KOPT-K1 (cell line): ENCODE data around the gene DCHS1.
A peak's percentile ranks its signal among the peaks of the same experiment; 100 is the strongest.

Experiments used
- H3K27ac ChIP-seq: fragments of 200-600 bp; sonication (generic); 2 replicates; pipeline ENCODE4 v1.5.1; 2016; ENCODE audit warnings: antibody characterized with exemption, mild to moderate bottlenecking, low read depth, low read length; ENCODE audit not compliant: poor library complexity, severe bottlenecking
- H3K36me3 ChIP-seq: fragments of 200-600 bp; sonication (generic); 2 replicates; pipeline ENCODE4 v1.5.1; 2017; ENCODE audit warnings: antibody characterized with exemption, mild to moderate bottlenecking, low read length, moderate library complexity; ENCODE audit not compliant: insufficient read depth
- H3K9me3 ChIP-seq: fragments of 200-600 bp; sonication (generic); 2 replicates; pipeline ENCODE4 v1.5.1; 2017; ENCODE audit warnings: antibody characterized with exemption, low read length, mild to moderate bottlenecking; ENCODE audit not compliant: insufficient read depth, poor library complexity, severe bottlenecking

Gene DCHS1

GRCh38 chr11:6629892-6630631 lies 25.5 kb downstream of the DCHS1 start:
- H3K9me3 ChIP-seq = no peaks in the 10 kb centered on the region
- no peak overlapping the region for H3K27ac ChIP-seq
- H3K36me3 ChIP-seq = peaks cover 48% of the 10 kb centered on the region; the same call in 1 of the 2 replicates

GRCh38 chr11:6629573-6629891 lies 26.1 kb downstream of the DCHS1 start:
- Histone ChIP-seq H3K9me3 (no peaks in the 10 kb centered on the region), H3K36me3 (peaks cover 50% of the 10 kb centered on the region; the same call in 1 of the 2 replicates), H3K27ac (no peak overlapping the region)

GRCh38 chr11:6628526-6628925 lies 27.1 kb downstream of the DCHS1 start:
- Histone ChIP-seq H3K27ac (no peak overlapping the region), H3K9me3 (no peaks in the 10 kb centered on the region), H3K36me3 (peaks cover 53% of the 10 kb centered on the region; the same call in 1 of the 2 replicates)

GRCh38 chr11:6627762-6628241 lies 27.8 kb downstream of the DCHS1 start:
- Histone ChIP-seq H3K27ac (peak overlapping the region; percentile 41), H3K36me3 (peaks cover 53% of the 10 kb centered on the region; the same call in 1 of the 2 replicates)

GRCh38 chr11:6626971-6627761 lies 28.4 kb downstream of the DCHS1 start:
- peak overlapping the region; percentile 41 for H3K27ac ChIP-seq
- H3K36me3 ChIP-seq = peaks cover 53% of the 10 kb centered on the region; the same call in 1 of the 2 replicates
- no peaks in the 10 kb centered on the region for H3K9me3 ChIP-seq

More at GRCh38 chr11:6627762-6628241, 27.8 kb downstream of the DCHS1 start:
- H3K9me3 ChIP-seq = no peaks in the 10 kb centered on the region

GRCh38 chr11:6625832-6626420 lies 29.7 kb downstream of the DCHS1 start:
- H3K36me3 ChIP-seq = peaks cover 42% of the 10 kb centered on the region; the same call in 1 of the 2 replicates
- H3K9me3 ChIP-seq = no peaks in the 10 kb centered on the region
- H3K27ac ChIP-seq = no peak overlapping the region

GRCh38 chr11:6625156-6625831 lies 30.3 kb downstream of the DCHS1 start:
- Histone ChIP-seq H3K9me3 (no peaks in the 10 kb centered on the region), H3K27ac (no peak overlapping the region), H3K36me3 (peaks cover 38% of the 10 kb centered on the region; the same call in 1 of the 2 replicates)

GRCh38 chr11:6623391-6624363 lies 31.9 kb downstream of the DCHS1 start:
- no peaks in the 10 kb centered on the region for H3K9me3 ChIP-seq
- peaks cover 27% of the 10 kb centered on the region; the same call in 1 of the 2 replicates for H3K36me3 ChIP-seq
- no peak overlapping the region for H3K27ac ChIP-seq

GRCh38 chr11:6622261-6623171 lies 33.1 kb downstream of the DCHS1 start:
- Histone ChIP-seq H3K27ac (no peak overlapping the region), H3K36me3 (peaks cover 27% of the 10 kb centered on the region; the same call in 1 of the 2 replicates)

GRCh38 chr11:6621711-6622211 lies 33.8 kb downstream of the DCHS1 start:
- peaks cover 22% of the 10 kb centered on the region; the same call in 1 of the 2 replicates for H3K36me3 ChIP-seq
- H3K27ac ChIP-seq = no peak overlapping the region
- H3K9me3 ChIP-seq = no peaks in the 10 kb centered on the region

More at GRCh38 chr11:6622261-6623171, 33.1 kb downstream of the DCHS1 start:
- no peaks in the 10 kb centered on the region for H3K9me3 ChIP-seq

GRCh38 chr11:6620636-6621035 lies 35.0 kb downstream of the DCHS1 start:
- no peak overlapping the region for H3K27ac ChIP-seq
- H3K36me3 ChIP-seq = peaks cover 17% of the 10 kb centered on the region; the same call in 1 of the 2 replicates
- no peaks in the 10 kb centered on the region for H3K9me3 ChIP-seq

- Histone ChIP-seq H3K27ac (peak within 1 kb of the TSS; percentile 57), H3K36me3 (peaks cover 19% of the 10 kb centered on the region; the same call in 1 of the 2 replicates), H3K9me3 (no peaks in the 10 kb centered on the region)
These were observed 36.4 kb downstream of the DCHS1 start, which contains the start of gene TPP1 for GRCh38 chr11:6619004-6619745. TSS of gene TPP1 (minus strand) at chr11:6619422. CDS start at chr11:6619400, 22 bp downstream.
